Renal pelvis (tissue), 4 donors: Measurements from ENCODE around the gene ARL8B. TPM values are rescaled to one million over a fixed set of nuclear protein-coding genes. Genes with fewer than 3 reads are reported as not detected.
"Not testable (repeated sequence)": the region's sequence is repeated elsewhere in the genome, so short reads cannot be mapped to it uniquely, and the experiment has no call there.

ENCODE experiments used
- DNase-seq: peaks from one replicate; pipeline ENCODE4 v3.0.0-alpha.2; 2013
- polyA plus RNA-seq, 3 donors: library from polyadenylated mRNA; unstranded; fragments of 120-200 nt; gene quantifications; one replicate each; pipeline ENCODE4 v1.2.1, GENCODE V29; 2013; ENCODE audit not compliant: insufficient read length in 3 of 3

ARL8B gene
- polyA plus RNA-seq, 3 donors: 67.0 to 69.2 (median 68.4) TPM

DNA sequence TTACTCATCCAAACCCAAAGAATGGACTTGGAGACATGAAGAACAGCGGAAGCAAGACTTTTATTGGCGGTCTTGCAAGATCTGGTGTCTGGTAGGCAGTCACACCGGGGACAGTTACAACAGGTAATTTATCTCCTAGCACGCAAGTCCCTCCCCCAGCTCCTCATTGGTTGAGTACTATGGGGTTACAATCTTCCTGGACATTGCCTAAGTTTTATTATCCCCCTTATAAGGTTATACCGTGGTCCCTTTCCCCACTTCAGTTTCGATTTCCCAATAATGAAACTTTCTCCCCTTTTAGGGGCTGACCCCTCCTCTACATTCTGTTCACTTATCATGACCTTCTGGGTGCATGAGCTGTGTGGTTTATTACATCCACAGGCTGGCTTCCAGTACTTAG lies 18.7 kb downstream of the ARL8B start:
- DNase-seq: no peak

DNA sequence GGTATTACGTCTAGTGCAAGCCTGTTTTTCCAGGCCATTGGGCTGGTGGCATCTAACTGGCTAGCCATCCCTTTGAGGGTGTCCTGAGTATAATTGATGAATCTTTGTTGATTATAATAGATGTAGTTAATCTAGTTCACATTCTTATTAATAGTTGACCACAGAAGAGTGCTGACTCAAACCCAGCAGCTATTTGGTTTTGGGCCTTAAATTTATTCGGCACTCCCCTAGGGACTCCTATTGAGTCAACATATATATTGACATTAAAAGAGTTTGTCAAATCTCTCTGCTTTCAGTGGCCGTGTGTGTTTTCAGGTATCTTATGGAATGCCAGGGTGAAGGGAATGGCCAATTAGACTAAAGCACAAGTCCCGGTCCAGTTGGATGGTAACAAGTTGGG lies 19.7 kb downstream of the ARL8B start:
- no peak for DNase-seq

DNA sequence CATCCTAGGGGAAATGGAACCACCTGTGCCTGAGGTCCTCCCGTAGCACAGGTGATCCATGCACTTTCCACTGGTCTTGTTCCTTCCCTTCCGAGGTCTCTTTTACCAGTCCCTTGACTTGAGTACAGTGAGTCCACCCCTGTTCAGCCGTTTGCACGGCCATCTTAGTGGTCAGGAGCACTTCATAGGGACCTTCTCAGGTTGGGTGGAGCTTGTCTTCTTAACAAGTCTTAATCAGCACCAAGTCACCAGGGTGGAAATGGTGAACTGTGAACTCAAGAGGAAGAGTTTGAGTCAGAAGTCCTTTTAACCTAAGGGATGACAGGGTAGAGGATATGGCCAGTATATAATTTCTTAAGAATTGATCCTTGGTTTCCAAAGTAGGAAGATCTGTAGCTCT lies 21.4 kb downstream of the ARL8B start:
- no peak for DNase-seq

- DNase-seq: no peak
Observed at GRCh38 chr3:5144316-5144994, 22.4 kb downstream of the ARL8B start.

DNA sequence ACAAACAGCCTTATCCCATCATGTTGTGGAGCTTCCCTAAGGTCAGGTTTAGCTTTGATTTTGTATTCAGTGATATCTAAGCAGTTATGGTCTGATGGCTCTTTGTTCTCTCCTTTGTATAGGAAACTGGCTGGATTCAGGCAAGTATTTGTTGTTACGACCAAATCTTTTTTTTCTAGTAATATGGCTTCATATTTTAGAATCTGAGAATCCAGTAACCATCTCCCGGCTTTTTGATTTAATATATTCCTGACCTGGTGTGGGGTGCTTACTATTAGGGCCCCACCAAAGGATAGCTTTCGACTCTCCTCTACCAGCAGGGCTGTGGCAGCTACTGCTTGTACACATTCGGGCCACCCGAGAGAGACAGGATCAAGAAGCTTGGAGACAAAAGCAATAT lies 23.0 kb downstream of the ARL8B start:
- no peak for DNase-seq

DNA sequence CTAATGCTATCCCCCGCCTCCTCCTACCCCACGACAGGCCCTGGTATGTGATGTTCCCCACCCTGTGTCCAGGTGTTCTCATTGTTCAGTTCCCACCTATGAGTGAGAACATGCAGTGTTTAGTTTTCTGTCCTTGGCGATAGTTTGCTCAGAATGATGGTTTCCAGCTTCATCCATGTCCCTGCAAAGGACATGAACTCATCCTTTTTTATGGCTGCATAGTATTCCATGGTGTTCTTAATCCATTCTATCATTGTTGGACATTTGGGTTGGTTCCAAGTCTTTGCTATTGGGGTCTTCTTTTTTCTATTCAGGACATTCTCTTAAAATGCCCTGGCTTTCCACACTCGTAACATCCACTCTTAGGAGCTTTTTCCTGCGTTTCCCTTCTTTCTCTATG lies 25.1 kb downstream of the ARL8B start:
- DNase-seq: not testable (repeated sequence)

DNA sequence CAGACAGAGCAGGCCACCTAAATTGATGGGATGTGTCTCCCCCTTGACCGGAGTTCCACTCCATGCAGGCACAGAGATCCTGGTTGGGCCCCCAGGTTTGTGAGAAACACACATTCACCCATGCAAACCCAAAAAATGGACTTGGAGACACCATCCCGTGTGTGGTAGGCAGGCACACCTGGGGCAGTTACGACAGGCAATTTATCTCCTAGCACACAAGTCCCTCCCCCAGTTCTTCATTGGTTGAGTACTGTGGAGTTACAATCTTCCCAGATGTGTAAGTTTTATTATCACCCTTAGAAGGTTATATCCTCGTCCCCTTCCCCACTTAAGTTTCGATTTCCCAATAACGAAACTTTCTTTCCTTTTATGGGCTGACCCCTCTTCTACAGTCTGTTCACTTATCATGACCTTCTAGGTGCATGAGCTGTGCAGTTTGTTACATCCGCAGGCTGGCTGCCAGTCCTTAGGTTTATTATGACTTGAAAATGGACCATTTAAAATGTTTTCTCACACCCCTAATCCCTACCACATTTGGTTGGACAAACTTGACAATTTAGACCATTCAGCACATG lies 27.3 kb downstream of the ARL8B start:
- DNase-seq: no peak

DNA sequence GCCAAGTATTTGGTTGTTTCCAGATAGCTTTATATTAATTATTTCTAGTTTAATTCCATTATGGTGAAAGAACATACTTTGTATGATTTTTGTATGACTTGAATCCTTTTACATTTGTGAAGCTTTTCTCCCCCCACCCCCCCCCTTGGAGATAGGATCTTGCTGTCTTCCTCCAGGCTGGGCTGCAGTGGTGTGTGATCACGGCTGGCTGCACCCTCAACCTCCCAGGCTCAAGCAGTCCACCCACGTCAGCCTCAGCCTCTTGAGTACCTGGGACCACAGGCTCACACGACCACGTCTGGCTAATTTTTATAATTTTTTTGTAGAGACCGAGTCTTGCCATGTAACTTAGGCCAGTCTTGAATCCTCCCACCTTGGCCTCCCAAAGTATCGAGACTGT lies 29.5 kb downstream of the ARL8B start:
- DNase-seq: no peak

DNA sequence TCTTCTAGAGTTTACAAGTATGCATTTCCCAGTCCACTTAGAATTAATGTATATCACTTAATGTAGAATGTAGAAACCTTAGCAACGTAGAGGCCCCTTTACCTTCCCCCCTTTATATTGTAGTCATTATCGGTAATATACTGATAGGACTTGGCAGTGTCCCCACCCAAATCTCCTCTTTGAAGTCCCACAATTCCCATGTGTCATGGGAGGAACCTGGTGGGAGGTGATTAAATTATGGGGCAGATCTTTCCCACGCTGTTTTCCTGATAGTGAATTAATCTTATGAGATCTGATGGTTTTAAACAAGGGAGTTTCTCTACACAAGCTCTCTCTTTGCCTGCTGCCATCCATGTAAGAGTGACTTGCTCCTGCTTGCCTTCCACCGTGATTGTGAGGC lies 31.0 kb downstream of the ARL8B start:
- DNase-seq: no peak

- no peak for DNase-seq
Observed at GRCh38 chr3:5155241-5155640, 33.1 kb downstream of the ARL8B start.

DNA sequence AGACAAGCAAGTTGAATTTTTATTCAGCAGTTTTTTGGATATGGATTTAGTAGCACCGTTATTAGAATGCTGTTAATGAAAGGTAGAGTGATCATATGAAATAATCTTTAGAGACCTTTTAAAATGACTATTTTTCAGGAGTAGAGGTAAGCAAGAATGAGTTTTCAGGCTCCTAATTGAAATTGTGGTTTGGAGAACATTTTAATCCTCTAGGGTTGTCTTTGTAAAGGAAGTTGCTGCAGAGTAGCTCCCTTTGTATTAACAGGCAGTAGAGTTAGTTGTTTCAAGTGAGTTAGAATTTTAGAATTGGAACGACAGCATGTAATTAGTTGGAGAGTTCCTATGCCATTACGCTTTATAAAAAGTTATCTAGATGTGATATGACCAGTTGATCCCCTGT lies 38.2 kb downstream of the ARL8B start:
- DNase-seq: no peak

GRCh38 chr3:5160940-5161858 lies 39.1 kb downstream of the ARL8B start:
- DNase-seq: no peak

GRCh38 chr3:5162102-5162501 lies 40.0 kb downstream of the ARL8B start:
- DNase-seq: no peak

GRCh38 chr3:5165698-5166097 lies 43.6 kb downstream of the ARL8B start:
- no peak for DNase-seq

DNA sequence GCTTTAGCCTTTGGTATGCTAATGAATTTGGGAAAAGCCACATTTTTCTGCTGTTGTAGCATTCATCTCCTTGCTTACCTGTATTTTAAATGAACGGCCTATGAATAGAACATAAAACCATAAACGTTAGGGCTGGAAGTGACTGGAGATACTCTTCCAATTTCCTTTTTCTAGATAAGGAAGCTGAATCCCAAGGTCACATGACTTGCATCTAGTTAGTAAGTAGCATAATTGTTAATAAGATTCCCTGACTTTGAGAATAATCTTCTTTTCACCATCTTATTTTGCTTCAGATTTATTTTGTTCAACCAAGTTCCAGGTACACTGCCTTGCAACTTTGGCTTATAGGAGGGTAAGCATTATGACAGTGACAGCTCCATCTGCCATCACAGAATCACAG lies 44.8 kb downstream of the ARL8B start:
- DNase-seq: no peak

- DNase-seq: no peak
Observed at GRCh38 chr3:5168110-5168509, 46.0 kb downstream of the ARL8B start.

GRCh38 chr3:5169807-5170206 lies 47.7 kb downstream of the ARL8B start:
- DNase-seq: no peak

- no peak for DNase-seq
Observed at GRCh38 chr3:5170975-5171374, 48.9 kb downstream of the ARL8B start.

DNA sequence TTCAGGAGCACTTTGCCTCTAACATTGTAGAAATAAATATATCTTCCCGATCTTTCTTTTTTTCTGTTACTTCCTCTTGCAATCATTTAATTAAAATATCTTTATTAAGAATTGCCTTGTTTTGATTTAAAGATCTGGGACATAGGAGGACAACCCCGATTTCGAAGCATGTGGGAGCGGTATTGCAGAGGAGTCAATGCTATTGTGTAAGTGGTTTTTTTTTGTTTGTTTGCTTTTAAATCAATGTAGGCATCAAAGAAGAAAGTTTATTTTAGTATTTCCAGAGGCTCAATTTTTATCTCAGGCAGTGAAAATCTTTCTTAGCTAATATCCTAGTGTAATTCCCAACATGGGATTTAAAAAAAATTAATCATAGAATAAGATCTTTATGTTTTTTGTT lies 49.9 kb downstream of the ARL8B start:
- no peak for DNase-seq

- DNase-seq: not testable (repeated sequence)
Observed at GRCh38 chr3:5179036-5179435, 56.9 kb downstream of the ARL8B start.

GRCh38 chr3:5181469-5182141 lies 59.5 kb downstream of the ARL8B start:
- peak; percentile 16 for DNase-seq

DNA sequence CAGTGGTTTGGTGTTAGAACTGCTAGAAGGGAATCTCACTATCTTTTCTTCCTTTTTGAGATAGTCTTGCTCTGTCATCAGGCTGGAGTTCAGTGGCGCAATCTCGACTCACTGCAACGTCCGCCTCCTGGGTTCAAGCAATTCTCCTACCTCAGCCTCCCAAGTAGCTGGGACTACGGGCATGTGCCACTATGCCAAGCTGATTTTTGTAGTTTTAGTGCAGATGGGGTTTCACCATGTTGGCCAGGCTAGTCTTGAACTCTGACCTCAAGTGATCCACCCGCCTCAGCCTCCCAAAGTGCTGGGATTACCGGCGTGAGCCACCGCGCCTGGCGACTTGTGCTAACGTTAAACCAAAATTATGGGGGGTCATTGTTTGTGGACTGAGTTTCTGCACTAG lies 61.6 kb downstream of the ARL8B start:
- DNase-seq: not testable (repeated sequence)
